NCI-H748 treated with DMSO at 0.1 percent for 48 hours (cell line): Measurements from ENCODE around the gene UCK2.

ENCODE experiments used
- DNase-seq: peaks from one replicate; lab custom pipeline; 2025; lab: John Stamatoyannopoulos, UW

UCK2 gene

GRCh38 chr1:165880993-165881392 is 53.6 kb downstream of the UCK2 start:
- no peak for DNase-seq

- DNase-seq, result no peak
Observed at GRCh38 chr1:165882168-165882837, 54.9 kb downstream of the UCK2 start.

- DNase-seq, result no peak
Observed at GRCh38 chr1:165883056-165883455, 55.6 kb downstream of the UCK2 start.

GRCh38 chr1:165884009-165884689 is 56.7 kb downstream of the UCK2 start:
- DNase-seq, result no peak

- DNase-seq, result no peak
Observed at GRCh38 chr1:165884690-165885304, 57.4 kb downstream of the UCK2 start.

- DNase-seq, result no peak
Observed at GRCh38 chr1:165885305-165885694, 57.9 kb downstream of the UCK2 start.

GRCh38 chr1:165886193-165886592 is 58.8 kb downstream of the UCK2 start:
- DNase-seq, result no peak

GRCh38 chr1:165886983-165887382 is 59.6 kb downstream of the UCK2 start:
- DNase-seq, result no peak

GRCh38 chr1:165887877-165888551 is 60.6 kb downstream of the UCK2 start:
- DNase-seq, result no peak

GRCh38 chr1:165888552-165888920 is 61.1 kb downstream of the UCK2 start:
- DNase-seq, result no peak

GRCh38 chr1:165890684-165891083 is 63.3 kb downstream of the UCK2 start:
- DNase-seq, result no peak

- DNase-seq, result no peak
Observed at GRCh38 chr1:165891111-165891860, 63.9 kb downstream of the UCK2 start.

- DNase-seq, result no peak
Observed at GRCh38 chr1:165892935-165893334, 65.5 kb downstream of the UCK2 start.

GRCh38 chr1:165893507-165893906 is 66.1 kb downstream of the UCK2 start:
- no peak for DNase-seq

- DNase-seq, result no peak
Observed at GRCh38 chr1:165894591-165894990, 67.2 kb downstream of the UCK2 start.

GRCh38 chr1:165895451-165895871 is 68.0 kb downstream of the UCK2 start:
- no peak for DNase-seq

GRCh38 chr1:165896277-165896676 is 68.9 kb downstream of the UCK2 start:
- DNase-seq, result no peak

- no peak for DNase-seq
Observed at GRCh38 chr1:165897326-165898303, 70.2 kb downstream of the UCK2 start.

- no peak for DNase-seq
Observed at GRCh38 chr1:165898837-165899236, 71.4 kb downstream of the UCK2 start.

GRCh38 chr1:165899461-165899941 is 72.1 kb downstream of the UCK2 start:
- no peak for DNase-seq
